Astrocyte of the spinal cord (primary cell): ENCODE measurements around the gene RTP2.
A peak's percentile ranks its signal among the peaks of the same experiment; 100 is the strongest.

Experiments used
- DNase-seq: peaks from one replicate; pipeline ENCODE4 v3.0.0; 2011; ENCODE audit warnings: low read depth, low spot score
- H3K4me3 ChIP-seq: 2 replicates; pipeline ENCODE4 v1.5.1; 2011; ENCODE audit warnings: low read depth, mild to moderate bottlenecking, low read length, moderate library complexity
- in situ Hi-C: cut with HindIII; loops from 2 replicates; pipeline ENCODE4 v1.10.0; 2017; ENCODE audit warnings: low sequenced_read_pairs
- TF ChIP-seq, protein P1 (sequence below): IDR thresholded peaks from 2 replicates; pipeline ENCODE4 v1.5.1; 2012; ENCODE audit warnings: low read depth, mild to moderate bottlenecking, low read length, inconsistent platforms

Gene RTP2

DNA sequence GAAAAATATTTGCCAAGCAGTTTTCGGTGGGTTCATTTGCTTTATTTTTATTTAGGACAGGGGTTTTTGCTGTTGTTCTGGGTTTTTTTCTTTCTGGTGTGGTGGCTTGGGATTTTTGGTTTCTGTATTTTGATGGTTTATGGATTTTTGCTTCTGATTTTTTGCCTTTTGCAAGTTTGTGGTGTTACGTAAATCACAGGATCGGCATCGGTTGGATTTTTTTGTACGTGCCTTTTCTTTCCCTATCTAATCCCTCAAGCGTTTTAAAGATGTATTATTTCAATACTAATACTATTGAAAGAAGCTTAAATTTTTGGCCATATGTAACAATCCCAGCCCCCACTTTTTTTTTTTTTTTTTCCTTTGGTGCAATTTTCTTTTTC lies 43.7 kb upstream of the RTP2 start:
- in situ Hi-C loops, result loop anchor here (25.0 kb wide), 4 partner anchors 541 to 1391 kb away; no protein-coding TSS in a partner anchor
- no peak for DNase-seq
- peak overlapping the region; percentile 99 for H3K4me3 ChIP-seq
- TF ChIP-seq, protein P1, sequence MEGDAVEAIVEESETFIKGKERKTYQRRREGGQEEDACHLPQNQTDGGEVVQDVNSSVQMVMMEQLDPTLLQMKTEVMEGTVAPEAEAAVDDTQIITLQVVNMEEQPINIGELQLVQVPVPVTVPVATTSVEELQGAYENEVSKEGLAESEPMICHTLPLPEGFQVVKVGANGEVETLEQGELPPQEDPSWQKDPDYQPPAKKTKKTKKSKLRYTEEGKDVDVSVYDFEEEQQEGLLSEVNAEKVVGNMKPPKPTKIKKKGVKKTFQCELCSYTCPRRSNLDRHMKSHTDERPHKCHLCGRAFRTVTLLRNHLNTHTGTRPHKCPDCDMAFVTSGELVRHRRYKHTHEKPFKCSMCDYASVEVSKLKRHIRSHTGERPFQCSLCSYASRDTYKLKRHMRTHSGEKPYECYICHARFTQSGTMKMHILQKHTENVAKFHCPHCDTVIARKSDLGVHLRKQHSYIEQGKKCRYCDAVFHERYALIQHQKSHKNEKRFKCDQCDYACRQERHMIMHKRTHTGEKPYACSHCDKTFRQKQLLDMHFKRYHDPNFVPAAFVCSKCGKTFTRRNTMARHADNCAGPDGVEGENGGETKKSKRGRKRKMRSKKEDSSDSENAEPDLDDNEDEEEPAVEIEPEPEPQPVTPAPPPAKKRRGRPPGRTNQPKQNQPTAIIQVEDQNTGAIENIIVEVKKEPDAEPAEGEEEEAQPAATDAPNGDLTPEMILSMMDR, result no peak

DNA sequence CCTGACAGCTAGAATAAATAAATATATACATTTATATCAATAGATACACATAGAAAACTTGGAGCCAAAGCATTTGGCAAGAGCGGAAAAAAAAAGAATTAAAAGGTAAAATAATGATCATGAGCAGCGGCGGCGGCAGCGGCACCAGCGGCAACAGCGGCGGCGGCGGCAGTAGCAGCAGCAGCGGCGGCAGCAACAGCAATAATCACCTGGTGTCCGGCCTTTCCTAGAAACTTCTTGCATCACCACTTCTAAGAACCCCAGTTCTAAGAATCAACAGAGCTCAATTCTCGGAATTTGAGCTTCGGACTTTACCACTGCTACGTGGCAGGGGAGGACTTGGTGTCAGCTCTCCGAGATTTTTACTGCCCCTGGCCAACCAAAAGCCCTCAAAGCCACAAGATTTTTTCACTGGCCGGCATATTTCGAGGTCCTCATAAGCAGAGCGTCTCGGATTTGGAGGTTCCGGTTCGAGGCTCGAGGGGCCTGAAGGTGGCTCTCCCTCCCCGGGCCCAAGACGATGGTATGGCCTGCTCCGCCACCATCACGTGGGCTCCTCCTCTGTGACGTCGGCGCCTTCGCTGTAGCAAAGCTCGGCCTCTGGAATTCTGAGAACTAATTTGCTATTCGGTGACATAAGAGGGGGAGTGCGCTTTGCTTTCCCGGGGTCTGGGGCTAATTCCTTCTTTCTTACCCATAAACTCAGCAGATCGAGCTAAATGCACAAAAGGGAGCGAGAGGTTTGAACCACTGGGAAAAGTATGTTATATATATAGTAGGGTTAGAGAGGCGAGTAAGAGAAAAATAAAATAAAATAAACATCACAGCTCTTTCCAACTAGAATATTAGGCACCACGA lies 43.1 kb upstream of the RTP2 start, which contains the start of gene BCL6:
BCL6 (minus strand) TSS at position 268 of the 858 bp plus-strand sequence. CDS start 11,775 bp downstream, outside the sequence.
- peak; percentile 99 for DNase-seq
- H3K4me3 ChIP-seq, result peak within 1 kb of the TSS; percentile 99
- in situ Hi-C loops, result loop anchor here (25.0 kb wide), 4 partner anchors 542 to 1392 kb away; no protein-coding TSS in a partner anchor
- TF ChIP-seq, protein P1, result no peak

DNA sequence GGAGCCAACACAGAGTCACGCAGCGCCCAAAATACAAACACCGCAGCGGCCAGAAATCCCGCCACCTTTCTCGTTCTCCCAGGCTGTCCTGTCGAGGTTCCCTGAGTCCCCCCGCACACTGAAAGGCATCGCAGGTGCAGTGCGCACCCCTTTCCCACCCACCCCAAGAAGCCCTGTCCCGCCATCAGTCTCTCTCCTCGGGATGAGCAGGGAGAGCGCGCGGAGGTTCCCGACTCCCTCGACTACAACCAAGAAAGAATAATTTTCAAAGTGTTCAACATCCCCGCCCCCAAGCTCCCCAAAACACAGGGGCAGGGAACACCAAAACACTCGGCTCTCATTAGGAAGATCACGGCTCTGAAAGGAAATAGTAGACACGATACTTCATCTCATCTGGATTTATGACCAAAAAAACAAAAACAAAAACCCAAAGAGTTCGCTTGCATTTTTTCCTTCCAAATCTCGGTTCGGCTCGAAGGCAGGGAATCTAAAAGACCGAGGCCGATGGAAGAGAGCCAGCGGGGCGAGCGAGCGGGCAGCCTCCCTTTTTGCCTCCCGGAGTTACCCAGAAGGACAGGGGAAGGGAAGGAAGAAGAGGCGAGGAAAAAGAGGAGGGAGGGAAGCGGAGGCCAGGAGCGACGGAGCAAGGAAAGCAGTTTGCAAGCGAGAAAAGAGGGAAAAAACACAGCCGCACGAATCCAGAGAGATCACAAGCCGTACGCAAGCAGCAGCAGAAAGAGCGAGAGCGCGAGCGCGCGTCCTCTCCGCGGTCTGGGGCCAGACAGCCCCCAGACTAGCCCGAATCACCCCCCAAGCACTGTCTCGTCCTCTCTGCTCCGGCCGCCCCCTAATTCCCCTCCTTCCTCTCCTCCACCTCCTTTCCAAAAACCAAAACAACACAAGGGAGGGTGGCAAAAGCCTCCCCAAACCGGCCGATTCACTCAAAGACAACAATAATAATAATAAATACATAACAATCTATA lies 42.1 kb upstream of the RTP2 start:
- DNase-seq, result peak; percentile 67
- peak overlapping the region; percentile 99 for H3K4me3 ChIP-seq
- TF ChIP-seq, protein P1, result no peak
- in situ Hi-C loops, result loop anchor here (5.0 to 25.0 kb wide), 5 partner anchors 543 to 1393 kb away; no protein-coding TSS in a partner anchor

DNA sequence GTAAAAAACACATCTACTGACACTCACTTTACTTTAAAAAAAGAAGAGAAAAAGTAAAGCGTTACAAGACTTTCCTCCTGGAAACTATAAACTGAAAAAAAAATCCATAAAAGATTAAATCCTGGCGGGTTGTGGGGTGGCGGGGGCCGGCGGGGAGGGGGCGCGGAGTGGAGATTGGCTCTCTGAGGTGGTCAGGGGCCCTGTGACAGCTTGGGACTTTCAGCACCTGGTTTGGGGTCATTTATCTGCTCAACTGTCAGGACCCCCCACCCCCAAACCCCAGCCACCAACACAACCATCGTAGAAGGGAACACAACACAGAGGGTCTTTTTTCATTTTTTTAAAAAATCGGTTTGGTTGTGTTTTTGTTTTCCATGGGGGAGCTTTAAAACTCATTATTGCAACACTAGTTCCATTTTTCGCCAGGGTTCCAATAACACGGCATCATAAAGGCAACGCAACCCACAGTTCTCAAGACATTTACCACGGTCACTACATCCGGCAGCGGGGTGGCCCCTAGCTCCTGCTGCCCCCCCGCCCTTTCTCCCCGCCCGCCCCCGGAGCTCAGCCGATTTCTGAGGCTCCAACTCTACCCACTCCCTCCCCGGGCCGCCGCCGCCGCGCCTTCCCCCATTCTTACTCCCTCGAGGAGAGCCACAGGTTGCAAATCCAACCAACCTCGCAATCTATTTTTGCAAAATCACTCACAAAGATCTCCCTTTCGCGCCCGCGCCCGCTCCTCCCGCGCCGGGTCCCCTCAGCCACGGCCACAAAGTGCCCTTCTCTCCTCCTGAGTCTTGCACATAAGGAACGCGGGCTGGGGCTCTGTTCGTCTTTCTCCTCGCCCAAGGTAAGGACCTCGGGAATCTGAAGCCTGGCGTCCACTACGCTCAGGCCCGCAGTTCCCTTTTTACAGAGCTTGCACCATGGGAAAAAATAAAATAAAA lies 41.1 kb upstream of the RTP2 start:
- in situ Hi-C loops, result loop anchor here (5.0 to 25.0 kb wide), 5 partner anchors 544 to 1394 kb away; no protein-coding TSS in a partner anchor
- DNase-seq, result peak; percentile 69
- peak overlapping the region; percentile 99 for H3K4me3 ChIP-seq
- TF ChIP-seq, protein P1, result no peak

DNA sequence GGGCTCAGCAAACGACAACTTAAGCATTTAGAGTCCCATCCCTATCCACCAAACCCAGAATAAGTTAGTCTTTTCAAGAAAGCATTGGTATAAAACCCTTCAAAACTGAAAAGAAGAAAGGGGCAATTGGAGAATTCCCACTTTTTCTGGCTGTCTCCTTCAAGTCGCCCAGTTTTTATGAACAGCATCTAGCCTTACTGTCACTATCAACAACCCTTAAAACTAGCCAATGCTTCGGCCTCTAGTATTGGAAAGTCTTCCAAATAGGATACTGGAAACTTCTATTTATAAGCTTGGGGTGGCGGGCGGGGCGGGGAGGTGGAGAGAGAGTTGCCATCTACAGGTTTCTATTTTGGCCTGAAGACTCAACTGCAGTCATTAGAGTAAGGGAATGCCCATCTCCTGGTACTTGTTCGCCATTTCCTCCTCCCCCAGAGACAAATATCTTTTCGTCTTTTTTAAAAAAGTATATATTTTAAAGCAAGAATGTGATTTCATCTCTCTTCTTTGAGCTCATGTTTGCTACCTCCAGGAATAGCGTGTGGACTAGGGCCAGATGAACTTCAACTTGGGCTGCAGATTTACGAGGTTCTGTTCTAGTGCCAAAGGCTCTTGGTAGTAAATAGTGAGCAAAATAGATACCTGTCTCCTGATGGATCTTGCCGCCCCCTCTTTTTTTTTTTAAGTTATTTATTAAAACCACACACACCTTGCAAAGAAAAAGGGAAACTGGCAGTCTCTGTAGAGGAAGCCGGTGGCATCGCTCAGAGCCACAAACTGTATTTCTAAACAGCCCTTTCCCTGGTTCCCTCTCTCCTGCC lies 40.2 kb upstream of the RTP2 start:
- in situ Hi-C loops, result loop anchor here (5.0 to 25.0 kb wide), 5 partner anchors 545 to 1395 kb away; no protein-coding TSS in a partner anchor
- H3K4me3 ChIP-seq, result peak overlapping the region; percentile 99
- DNase-seq, result peak; percentile 63
- TF ChIP-seq, protein P1, result no peak
